Posterior cingulate gyrus (tissue), 11 donors: ENCODE results near the gene SMOC2.
"Not testable (repeated sequence)": the region's sequence is repeated elsewhere in the genome, so short reads cannot be mapped to it uniquely, and the experiment has no call there.

Experiments
- DNase-seq, 10 donors: peaks; one replicate each; pipeline versions ENCODE4 v3.0.0 to v3.0.0-alpha.2; 2020 to 2021; ENCODE audit warnings: mixed read lengths in 3 of 10
- intact Hi-C: fragments of 100-400 bp; cut with DNase I; formaldehyde crosslinking; loops from one replicate; pipeline ENCODE4 v1.15.1; 2023

The SMOC2 gene

GRCh38 chr6:168535711-168536110 lies 94.7 kb downstream of the SMOC2 start:
- DNase-seq, result peak in 1 of 10 donors; percentile 79
- intact Hi-C loops, result no loop called here

- intact Hi-C loops, result no loop called here
- DNase-seq, result no peak
Observed at GRCh38 chr6:168536196-168536595, 95.2 kb downstream of the SMOC2 start.

GRCh38 chr6:168536665-168537539 lies 95.9 kb downstream of the SMOC2 start:
- no peak for DNase-seq
- intact Hi-C loops, result no loop called here

- intact Hi-C loops, result no loop called here
- DNase-seq, result no peak
Observed at GRCh38 chr6:168537540-168537884, 96.5 kb downstream of the SMOC2 start.

- intact Hi-C loops, result not testable (repeated sequence)
- peak in 1 of 10 donors; percentile 22 for DNase-seq
Observed at GRCh38 chr6:168538188-168538891, 97.4 kb downstream of the SMOC2 start.

- DNase-seq, result peak in 1 of 10 donors; percentile 61
- intact Hi-C loops, result no loop called here
Observed at GRCh38 chr6:168538892-168539811, 98.2 kb downstream of the SMOC2 start.

- intact Hi-C loops, result no loop called here
- no peak for DNase-seq
Observed at GRCh38 chr6:168540713-168541291, 99.8 kb downstream of the SMOC2 start.

- DNase-seq, result no peak
- intact Hi-C loops, result no loop called here
Observed at GRCh38 chr6:168541307-168541706, 100.3 kb downstream of the SMOC2 start.

- intact Hi-C loops, result no loop called here
- no peak for DNase-seq
Observed at GRCh38 chr6:168542301-168542700, 101.3 kb downstream of the SMOC2 start.

- intact Hi-C loops, result no loop called here
- no peak for DNase-seq
Observed at GRCh38 chr6:168545428-168545827, 104.4 kb downstream of the SMOC2 start.

GRCh38 chr6:168546151-168546550 lies 105.2 kb downstream of the SMOC2 start:
- intact Hi-C loops, result no loop called here
- no peak for DNase-seq

- DNase-seq, result no peak
- intact Hi-C loops, result no loop called here
Observed at GRCh38 chr6:168546730-168547129, 105.7 kb downstream of the SMOC2 start.

- no peak for DNase-seq
- intact Hi-C loops, result no loop called here
Observed at GRCh38 chr6:168550326-168550725, 109.3 kb downstream of the SMOC2 start.

- DNase-seq, result no peak
- intact Hi-C loops, result no loop called here
Observed at GRCh38 chr6:168554472-168554871, 113.5 kb downstream of the SMOC2 start.

GRCh38 chr6:168554898-168555617 lies 114.1 kb downstream of the SMOC2 start:
- no peak for DNase-seq
- intact Hi-C loops, result no loop called here

- DNase-seq, result peak in 1 of 10 donors; percentile 83
- intact Hi-C loops, result no loop called here
Observed at GRCh38 chr6:168555618-168556273, 114.8 kb downstream of the SMOC2 start.

- DNase-seq, result no peak
- intact Hi-C loops, result no loop called here
Observed at GRCh38 chr6:168557512-168557911, 116.5 kb downstream of the SMOC2 start.

GRCh38 chr6:168558686-168559085 lies 117.7 kb downstream of the SMOC2 start:
- intact Hi-C loops, result no loop called here
- no peak for DNase-seq

- no peak for DNase-seq
- intact Hi-C loops, result no loop called here
Observed at GRCh38 chr6:168559574-168560098, 118.7 kb downstream of the SMOC2 start.
